ENCODE measurements around the gene FAH.
A peak's percentile ranks its signal among the peaks of the same experiment; 100 is the strongest.

FAH gene

DNA sequence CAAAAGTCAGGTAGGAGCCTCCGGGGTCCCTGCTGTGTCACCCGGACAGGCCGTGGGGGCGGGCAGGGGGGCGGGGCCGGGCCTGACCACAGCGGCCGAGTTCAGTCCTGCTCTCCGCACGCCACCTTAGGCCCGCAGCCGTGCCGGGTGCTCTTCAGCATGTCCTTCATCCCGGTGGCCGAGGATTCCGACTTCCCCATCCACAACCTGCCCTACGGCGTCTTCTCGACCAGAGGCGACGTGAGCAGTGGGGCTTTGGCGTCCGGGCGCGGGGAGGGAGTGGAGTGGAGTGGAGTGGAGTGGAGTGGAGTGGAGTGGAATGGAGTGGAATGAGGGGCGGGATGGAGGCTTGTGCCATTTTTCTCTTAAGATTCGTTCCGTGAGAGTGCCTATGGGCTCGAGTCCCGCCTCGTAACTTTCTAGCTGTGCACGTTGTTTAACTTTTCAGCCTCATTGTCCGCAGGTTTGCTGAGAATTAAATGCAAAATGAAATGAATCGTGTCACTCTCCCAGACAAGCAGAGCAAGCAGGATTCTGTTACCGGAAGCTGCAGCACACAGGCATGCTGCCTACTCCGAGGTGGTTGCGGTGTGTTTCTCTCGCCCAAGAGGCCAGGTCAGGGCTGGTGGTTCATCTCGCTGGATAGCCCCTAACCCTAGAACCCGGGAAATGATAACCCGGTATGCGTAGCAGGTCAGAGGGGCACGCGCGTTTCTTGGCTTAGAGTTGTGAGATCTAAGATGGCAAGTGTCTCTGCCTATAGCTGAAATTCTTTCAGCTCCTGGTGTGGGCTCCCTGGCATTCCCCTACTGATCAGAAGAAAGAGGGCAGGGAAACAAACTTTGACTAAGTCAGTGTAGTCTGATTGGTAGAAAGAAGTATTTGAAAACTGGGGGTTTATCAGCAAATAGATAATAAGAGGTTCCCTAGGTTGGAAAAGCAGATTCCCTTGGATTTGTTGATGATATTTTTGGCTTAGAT, at the start of gene FAH:
TSS of gene FAH (plus strand) at position 104 of the 981 bp plus-strand sequence. CDS start at position 160, 56 bp downstream.
- peak within 1 kb of the TSS; percentile 73 for H3K27ac ChIP-seq
- TF ChIP-seq, protein P1, sequence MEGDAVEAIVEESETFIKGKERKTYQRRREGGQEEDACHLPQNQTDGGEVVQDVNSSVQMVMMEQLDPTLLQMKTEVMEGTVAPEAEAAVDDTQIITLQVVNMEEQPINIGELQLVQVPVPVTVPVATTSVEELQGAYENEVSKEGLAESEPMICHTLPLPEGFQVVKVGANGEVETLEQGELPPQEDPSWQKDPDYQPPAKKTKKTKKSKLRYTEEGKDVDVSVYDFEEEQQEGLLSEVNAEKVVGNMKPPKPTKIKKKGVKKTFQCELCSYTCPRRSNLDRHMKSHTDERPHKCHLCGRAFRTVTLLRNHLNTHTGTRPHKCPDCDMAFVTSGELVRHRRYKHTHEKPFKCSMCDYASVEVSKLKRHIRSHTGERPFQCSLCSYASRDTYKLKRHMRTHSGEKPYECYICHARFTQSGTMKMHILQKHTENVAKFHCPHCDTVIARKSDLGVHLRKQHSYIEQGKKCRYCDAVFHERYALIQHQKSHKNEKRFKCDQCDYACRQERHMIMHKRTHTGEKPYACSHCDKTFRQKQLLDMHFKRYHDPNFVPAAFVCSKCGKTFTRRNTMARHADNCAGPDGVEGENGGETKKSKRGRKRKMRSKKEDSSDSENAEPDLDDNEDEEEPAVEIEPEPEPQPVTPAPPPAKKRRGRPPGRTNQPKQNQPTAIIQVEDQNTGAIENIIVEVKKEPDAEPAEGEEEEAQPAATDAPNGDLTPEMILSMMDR (conservative IDR thresholded peaks at IDR 0.05), result no peak

DNA sequence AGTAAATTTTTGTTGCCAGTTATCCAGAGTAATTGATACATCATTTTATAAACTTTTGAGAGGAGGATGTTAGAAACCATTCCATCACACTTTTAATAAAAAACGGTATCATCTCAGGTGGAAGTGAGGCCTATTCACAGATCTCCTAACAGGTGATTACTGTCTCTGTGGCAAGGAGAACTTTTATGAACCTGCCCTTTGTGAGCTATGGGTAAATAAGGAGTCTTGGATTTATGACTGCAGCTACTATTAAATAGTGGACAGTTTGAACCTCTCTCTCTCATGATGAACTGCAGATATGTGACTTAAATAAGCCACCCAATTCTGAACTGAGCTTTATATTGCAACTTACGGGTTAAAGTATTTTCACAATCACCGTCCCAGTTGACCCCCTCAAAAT, 47.6 kb upstream of the FAH start:
- TF ChIP-seq, protein P1 (conservative IDR thresholded peaks at IDR 0.05), result no peak
- peak overlapping the region; percentile 45 for H3K27ac ChIP-seq

DNA sequence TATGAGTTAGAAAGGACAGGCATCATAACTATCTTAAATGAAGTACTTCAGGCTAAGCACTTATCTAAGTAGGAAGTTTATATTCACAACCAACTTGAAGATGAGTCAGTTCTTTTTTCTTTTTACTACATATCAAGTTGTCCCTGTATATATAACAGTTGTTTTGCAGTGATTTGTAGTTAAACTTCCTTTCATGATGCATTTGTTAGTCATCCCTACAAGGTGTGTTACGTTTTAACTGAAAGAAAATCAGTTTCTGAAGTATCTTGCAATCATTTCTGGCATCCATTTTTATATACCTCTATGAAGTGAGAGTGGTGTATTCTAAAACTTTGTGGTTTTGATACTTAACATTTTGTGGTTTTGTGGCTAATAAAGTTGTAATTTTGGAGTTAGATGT, 47.2 kb upstream of the FAH start:
- H3K27ac ChIP-seq, result peak overlapping the region; percentile 45
- TF ChIP-seq, protein P1 (conservative IDR thresholded peaks at IDR 0.05), result no peak

DNA sequence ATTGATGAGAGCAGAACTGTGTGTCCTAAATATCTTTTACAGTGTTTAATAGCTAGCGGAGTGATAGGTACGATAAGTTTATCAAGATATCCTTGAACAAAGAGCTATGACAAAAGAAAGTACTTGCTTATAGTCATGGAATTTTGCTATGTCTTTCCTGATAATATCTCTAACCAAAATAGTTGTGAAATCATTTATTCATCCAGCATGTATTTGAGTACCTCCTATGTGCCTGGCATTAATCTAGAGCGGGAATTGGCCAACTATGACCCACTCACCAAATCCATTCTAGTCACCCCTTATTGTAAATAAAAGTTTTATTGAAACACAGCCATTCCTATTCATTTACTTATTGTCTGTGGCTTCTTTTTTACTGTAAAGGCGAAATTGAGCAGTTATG, 46.7 kb upstream of the FAH start:
- peak overlapping the region; percentile 45 for H3K27ac ChIP-seq
- TF ChIP-seq, protein P1 (conservative IDR thresholded peaks at IDR 0.05), result no peak

DNA sequence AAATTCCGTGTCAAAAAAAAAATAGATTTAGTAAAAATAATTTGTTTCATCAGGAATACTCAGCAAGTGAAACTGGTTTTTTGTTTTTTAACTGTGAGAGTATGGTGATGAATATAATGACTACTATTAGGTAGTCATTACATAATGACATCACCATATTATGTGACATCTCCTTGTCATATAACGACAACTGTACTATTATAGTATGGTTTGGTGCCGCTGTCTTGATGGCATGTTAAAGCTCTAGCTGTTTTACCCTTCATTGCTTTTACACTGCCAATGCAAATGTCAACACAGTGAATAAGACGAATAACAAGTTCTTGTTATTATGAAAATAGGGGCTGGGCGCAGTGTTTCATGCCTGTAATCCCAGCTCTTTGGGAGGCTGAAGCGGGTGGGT, 45.6 kb upstream of the FAH start:
- no peak overlapping the region for H3K27ac ChIP-seq

GRCh38 chr15:80107774-80108173, 45.0 kb upstream of the FAH start:
- H3K27ac ChIP-seq, result no peak overlapping the region
- TF ChIP-seq, protein P1 (conservative IDR thresholded peaks at IDR 0.05), result no peak

More for the DNA sequence above, 45.6 kb upstream of the FAH start:
- TF ChIP-seq, protein P1 (conservative IDR thresholded peaks at IDR 0.05), result no peak

GRCh38 chr15:80109388-80109787, 43.4 kb upstream of the FAH start:
- TF ChIP-seq, protein P1 (conservative IDR thresholded peaks at IDR 0.05), result no peak
- no peak overlapping the region for H3K27ac ChIP-seq

Data from VCaP (cell line).